AG09309 (cell line): ENCODE results near the gene RBM5.
A peak's percentile ranks its signal among the peaks of the same experiment; 100 is the strongest.
"Not testable (repeated sequence)": the region's sequence is repeated elsewhere in the genome, so short reads cannot be mapped to it uniquely, and the experiment has no call there.

Experiments
- DNase-seq: peaks from one replicate; pipeline ENCODE4 v3.0.0-alpha.2; 2010; ENCODE audit warnings: low read depth
- H3K4me3 ChIP-seq: 2 replicates; pipeline ENCODE4 v1.5.1; 2011; ENCODE audit warnings: mild to moderate bottlenecking, low read depth, low read length, moderate library complexity; ENCODE audit not compliant: control insufficient read depth
- CTCF ChIP-seq: IDR thresholded peaks from 2 replicates; pipeline ENCODE4 v1.5.1; 2011; ENCODE audit warnings: mild to moderate bottlenecking, low read depth, low read length, inconsistent platforms; ENCODE audit not compliant: insufficient read depth, control insufficient read depth; ENCODE audit errors: missing control alignments

The RBM5 gene

DNA sequence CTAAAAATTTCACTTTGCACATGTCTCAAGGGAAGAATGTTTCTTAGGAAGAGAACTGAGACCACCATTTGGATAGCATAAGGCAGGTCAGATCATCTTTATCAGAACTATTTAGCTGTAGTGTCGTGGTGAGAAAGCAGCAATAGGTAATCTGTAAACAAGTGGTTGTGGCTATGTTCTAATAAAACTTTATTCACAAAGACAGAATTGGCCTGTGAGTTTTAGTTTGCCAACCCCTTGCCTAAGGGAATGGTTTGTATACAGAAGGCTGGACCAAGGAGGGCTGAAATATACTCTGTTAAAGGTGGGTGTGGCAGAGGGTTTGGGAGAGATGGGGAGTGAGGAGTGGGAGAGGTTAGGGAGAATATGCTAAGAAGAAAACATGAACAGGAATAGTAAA lies 10.6 kb upstream of the RBM5 start:
- no peak overlapping the region for H3K4me3 ChIP-seq
- TF ChIP-seq CTCF = no peak
- no peak for DNase-seq

DNA sequence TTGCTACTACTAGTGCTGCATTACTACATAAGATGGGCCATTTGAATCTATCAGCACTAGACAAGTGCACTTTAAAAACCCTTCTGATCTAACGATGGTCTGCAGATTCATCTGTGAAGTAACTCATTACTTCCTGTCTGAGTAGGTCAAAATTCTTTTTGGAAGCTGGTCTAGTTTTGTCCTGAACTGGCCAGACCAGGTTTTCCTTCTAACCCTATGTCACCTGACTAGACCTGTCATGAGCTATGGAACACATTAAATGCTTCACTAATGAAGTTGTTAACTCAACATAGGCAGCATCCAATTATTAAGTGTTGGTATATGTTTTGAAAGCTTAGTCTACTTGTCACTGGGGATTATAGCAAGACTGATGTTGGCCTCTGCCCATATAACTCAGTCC lies 10.1 kb upstream of the RBM5 start:
- TF ChIP-seq CTCF = no peak

DNA sequence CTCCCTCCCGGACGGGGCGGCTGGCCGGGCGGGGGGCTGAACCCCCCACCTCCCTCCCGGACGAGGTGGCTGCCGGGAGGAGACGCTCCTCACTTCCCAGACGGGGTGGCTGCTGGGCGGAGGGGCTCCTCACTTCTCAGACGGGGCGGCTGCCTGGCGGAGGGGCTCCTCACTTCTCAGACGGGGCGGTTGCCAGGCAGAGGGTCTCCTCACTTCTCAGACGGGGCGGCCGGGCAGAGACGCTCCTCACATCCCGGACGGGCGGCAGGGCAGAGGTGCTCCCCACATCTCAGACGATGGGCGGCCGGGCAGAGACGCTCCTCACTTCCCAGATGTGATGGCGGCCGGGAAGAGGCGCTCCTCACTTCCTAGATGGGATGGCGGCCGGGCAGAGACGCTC lies 3.8 kb upstream of the RBM5 start:
- not testable (repeated sequence) for H3K4me3 ChIP-seq, DNase-seq

More for the DNA sequence above, 10.1 kb upstream of the RBM5 start:
- H3K4me3 ChIP-seq = no peak overlapping the region
- DNase-seq = no peak

- no peak for TF ChIP-seq CTCF
- DNase-seq = no peak
- peak overlapping the region; percentile 88 for H3K4me3 ChIP-seq
Measured at GRCh38 chr3:50089609-50089945, 858 bp downstream of the RBM5 start.

DNA sequence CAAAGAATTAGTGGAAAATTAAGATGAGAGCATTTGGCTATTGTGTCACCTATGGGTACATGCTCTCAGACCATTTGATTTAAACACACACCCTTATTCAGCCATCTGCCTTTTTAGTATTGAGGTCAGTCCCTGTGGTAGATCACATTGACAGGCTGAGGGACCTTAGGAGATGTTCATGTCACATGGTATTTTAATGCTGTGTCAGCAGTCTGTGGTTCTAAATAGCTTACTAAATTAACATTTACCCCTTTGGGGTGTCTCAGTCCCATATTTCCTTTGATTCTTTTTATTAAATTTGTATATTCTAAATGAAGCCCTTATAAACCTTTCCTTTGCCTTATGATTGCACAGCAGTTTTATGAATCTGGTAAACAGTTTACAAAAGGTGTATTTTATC lies 2.3 kb downstream of the RBM5 start:
- TF ChIP-seq CTCF = no peak
- H3K4me3 ChIP-seq = no peak overlapping the region
- no peak for DNase-seq

GRCh38 chr3:50095352-50095998 lies 6.8 kb downstream of the RBM5 start:
- no peak overlapping the region for H3K4me3 ChIP-seq
- no peak for DNase-seq
- no peak for TF ChIP-seq CTCF

DNA sequence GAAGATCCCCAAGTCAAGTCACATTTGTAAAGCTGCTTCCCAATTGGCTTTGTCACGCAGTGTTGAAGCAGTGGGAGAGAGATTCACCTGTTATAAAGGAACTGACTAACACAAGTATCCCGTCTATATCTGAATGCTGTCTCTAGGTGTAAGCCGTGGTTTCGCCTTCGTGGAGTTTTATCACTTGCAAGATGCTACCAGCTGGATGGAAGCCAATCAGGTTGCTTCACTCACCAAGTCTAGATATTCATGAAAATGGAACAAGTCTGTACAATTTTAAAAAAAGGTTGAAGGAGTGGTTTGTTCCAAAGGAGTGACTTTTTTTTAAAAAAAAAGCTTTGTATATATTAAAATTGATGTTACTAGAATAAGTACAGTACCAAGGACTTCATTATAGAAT lies 11.7 kb downstream of the RBM5 start:
- no peak for DNase-seq
- TF ChIP-seq CTCF = no peak
- H3K4me3 ChIP-seq = no peak overlapping the region
